ENCODE results near the gene APC2.

The APC2 gene

GRCh38 chr19:1482361-1483130 lies 32.6 kb downstream of the APC2 start:
- DNase-seq: no peak

- no peak for DNase-seq
Observed at GRCh38 chr19:1483131-1483978, 33.4 kb downstream of the APC2 start.

DNA sequence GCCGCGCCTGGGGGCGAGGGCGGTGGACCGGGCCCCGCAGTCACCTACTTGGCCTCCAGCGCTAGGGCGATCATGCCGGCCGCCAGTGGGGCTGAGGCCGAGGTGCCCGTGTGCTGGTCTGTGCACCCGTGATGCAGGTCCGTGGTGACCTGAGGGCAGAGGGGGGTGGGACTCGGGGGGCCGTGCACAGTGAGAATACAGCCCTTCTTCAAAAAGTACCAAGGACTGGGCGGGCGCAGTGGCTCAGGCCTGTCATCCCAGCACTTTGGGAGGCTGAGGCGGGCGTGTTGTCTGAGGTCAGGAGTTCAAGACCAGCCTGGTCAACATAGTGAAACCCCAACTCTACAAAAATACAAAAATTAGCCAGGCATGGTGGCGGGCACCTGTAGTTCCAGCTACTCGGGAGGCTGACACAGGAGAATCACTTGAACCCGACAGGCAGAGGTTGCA lies 34.1 kb downstream of the APC2 start:
- no peak for DNase-seq

- DNase-seq: no peak
Observed at GRCh38 chr19:1486720-1487575, 37.0 kb downstream of the APC2 start.

DNA sequence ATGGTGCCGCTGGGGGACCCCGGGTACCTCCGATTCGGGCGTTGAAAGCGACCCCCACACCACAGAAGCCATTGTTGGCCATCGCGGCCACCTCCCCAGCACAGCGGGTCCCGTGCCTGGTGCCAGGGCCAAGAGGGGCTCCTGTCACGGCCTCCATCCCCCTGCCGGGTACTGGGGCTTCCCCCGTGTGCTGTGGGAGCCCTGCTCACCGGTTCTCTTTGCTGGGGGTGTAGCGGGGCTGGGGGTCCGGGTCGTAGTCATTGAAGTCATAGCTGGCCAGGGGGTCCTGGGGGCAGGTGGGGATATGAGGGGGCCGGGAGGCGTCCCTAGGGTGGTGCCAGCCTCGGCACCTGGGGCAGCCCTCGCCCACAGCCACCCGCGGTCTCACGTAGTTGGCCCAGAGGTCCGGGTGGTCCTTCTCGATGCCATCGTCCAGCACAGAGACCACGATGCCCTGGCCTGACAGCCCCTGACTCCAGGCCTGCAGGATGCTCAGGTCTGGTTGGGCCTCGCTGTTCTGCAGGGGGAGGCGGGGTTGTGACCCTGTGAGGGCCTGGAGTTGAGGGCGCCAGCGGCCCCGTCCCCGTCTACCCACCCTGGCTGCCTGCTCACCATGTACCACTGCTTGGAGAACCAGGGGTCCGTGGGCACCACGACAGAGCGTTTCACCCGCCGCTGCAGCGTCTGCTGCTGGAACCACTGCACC lies 37.8 kb downstream of the APC2 start:
- DNase-seq: no peak

DNA sequence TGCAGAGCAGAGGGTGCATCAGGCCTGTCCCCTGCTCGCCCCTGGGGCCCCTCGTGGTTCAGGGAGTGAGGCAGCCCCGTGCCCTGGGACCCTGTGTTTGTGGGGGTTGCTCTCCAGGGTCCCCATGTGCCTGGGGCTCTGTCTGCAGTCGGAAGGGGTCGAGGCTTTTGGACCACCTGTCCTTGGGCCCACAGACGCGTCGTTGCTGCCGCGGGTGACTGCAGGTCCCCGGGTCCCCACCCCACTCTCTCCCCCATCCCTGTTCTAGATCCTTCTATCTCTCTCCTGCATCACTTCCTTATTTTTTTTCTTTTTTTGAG lies 38.3 kb downstream of the APC2 start:
- no peak for DNase-seq

DNA sequence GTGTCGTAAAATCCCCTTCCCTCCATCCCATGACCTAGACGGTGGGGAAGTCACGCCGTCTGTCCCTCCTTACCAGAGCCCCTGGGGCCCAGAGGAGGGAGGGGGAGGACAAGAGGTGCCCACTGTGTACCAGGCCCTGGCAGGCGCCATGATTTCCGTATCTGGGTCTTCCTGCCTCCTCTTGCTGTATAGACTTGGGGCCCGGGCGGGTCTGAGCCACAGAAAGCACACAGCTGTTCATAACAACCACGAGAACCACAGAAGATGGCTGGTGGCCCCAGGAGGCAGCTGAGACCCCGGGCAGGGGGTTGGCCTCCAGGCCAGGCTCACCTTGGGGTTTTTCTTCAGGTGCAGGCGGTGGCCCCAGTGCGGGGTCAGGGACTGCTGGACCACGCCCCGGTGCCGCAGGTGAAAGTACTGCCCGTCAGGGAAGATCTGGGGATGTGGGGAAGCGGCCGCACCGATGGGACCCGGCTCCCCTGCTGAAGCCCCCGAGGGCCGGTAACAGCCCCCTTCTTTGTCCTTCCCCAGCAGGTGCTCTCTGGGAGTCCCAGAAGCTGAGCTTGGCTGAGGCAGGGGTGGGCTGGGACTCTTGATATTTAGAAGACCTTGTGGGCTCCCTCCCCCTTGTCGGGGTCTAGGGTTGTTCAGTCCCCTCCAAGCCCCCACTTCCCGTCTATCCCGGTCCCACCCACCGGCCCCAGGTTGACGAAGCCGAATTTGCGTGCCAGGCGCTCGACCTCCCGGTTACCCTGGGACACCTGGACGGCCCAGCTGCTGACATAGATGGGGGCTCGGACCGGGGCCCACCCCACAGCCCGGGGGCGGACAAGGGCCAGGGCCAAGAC lies 39.8 kb downstream of the APC2 start:
- no peak for DNase-seq

DNA sequence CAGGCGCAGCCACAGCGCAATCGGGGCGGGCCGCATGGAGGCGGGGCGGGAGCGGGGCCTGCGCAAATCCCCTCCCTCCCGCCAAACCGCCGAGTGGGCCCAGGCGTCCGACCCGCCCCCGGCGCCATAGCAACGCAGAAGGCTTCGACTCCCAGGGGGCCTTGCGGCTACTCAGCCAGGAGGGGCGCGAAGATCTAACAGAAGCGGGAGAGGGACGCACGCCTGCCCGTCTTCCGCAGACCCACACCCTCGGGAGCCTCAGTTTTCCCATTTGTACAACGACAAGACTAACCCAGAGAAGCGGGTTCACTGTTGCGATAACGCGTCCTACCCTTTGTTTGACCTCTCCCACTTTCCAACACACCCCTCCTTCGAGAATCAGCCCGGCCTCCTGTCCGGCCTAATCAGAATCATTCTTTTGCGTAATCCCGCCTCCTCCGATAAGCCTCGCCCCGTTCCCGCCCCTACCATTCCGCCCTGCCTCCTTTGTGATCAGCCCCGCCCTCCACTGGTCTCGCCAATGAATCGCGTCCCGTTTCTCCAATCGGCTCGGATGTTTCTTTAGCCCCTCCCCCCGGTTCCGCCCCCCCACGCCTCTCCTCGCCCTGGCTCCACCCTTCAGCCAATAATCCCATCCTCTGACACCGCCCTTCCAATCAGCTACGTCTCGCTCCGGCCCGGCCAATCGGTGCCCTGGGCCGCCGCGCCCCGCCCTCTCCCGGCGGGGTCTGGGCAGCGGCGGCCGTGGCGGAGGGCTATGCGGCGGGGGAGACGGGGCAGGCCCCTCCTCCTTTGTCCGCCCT lies 40.6 kb downstream of the APC2 start, which contains the start of gene PCSK4:
Gene PCSK4 (minus strand): TSS at position 40 of the 803 bp plus-strand sequence. CDS start 4 bp downstream, at position 36.
- DNase-seq: peak; percentile 99

DNA sequence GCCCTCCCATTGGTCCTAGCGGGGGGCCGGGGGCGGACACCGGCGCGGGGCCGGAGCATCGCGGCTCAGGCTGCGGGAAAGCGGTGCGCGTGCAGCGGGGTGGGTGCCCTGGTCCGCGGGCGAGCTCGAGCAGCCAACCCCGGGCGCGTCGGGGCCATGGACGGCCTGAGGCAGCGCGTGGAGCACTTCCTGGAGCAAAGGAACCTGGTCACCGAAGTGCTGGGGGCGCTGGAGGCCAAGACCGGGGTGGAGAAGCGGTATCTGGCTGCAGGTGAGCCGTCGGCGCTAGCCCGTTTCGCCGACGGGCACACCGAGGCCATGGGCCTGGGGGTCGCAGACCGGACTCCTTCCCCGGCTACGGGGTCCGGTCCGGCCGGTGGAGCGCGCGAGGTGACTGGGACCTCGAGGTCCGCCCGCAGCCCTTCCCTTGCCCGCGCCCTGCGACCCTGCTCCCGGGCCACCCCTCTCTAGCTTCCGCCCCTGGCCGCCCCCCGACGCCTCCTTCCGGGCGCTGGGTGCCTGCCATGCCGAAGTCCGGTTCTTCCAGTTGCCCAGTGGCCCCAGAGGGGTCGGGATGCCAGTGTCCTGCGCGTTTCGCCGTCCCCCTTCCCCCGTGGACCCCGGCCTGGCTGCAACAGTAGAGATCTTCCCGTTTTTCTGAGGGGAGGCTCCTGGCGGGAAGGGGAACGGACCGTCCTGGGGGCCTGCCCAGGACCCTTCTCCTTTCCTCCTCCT lies 41.4 kb downstream of the APC2 start, which contains the start of gene REEP6:
Gene REEP6 (plus strand): TSS at position 68 of the 735 bp plus-strand sequence. CDS start 89 bp downstream, at position 157.
- no peak for DNase-seq

GRCh38 chr19:1491849-1492170 lies 41.9 kb downstream of the APC2 start:
- no peak for DNase-seq

DNA sequence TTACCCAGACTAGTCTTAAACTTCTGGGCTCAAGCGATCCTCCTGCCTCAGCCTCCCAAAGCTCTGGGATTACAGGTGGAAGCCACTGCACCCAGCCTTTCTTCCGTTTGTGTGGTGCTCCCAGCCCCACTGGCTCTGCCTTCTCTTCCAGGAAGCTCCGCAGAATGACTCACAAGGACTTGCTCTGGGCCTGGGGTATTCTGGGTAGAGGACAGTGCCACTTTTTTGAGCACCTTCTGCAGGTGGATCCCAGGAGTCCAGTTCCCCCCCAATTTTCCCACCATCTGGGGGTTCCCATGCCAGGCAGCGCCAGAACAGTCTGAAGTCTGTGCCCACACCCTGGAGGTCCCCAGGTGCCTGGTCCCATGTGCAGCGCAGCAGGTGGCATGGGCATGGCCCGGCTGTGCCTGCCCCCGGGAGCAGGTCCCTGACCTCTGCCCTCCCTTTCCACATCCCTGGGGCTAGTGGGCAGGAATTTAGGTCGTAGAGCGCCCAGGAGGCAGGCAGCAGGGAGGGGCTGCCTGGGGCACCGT lies 42.6 kb downstream of the APC2 start:
- no peak for DNase-seq

DNA sequence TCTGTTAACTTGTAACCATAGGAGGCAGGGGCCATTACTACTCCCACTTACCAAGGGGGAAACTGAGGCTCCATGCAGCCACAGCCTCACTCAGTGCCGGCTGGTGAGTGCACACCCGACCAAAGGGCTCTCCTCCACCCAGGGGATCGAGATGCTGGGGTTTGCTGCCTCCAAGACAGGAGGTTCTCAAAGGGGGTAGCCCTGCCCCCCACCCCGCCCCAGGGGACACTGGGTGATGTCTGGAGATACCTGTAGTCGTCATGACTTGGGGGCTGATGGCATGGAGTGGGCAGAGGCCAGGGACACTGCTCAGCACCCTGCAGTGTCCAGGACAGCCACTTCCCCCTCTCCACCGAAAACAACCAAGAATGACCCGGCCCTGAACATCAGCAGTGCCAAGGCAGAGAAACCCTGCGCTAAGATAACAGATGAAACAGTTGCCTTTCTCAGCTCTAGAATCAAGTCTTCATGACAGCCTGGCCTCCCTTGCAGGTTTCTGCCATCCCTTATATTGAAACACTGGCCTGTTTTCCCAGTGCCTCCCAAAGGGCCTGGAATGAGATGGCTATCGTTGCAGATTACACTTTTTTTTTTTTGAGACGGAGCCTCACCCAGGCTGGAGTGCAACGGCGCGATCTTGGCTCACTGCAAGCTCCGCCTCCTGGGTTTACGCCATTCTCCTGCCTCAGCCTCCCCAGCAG lies 44.3 kb downstream of the APC2 start:
- no peak for DNase-seq

GRCh38 chr19:1495051-1495798 lies 45.3 kb downstream of the APC2 start:
- no peak for DNase-seq

DNA sequence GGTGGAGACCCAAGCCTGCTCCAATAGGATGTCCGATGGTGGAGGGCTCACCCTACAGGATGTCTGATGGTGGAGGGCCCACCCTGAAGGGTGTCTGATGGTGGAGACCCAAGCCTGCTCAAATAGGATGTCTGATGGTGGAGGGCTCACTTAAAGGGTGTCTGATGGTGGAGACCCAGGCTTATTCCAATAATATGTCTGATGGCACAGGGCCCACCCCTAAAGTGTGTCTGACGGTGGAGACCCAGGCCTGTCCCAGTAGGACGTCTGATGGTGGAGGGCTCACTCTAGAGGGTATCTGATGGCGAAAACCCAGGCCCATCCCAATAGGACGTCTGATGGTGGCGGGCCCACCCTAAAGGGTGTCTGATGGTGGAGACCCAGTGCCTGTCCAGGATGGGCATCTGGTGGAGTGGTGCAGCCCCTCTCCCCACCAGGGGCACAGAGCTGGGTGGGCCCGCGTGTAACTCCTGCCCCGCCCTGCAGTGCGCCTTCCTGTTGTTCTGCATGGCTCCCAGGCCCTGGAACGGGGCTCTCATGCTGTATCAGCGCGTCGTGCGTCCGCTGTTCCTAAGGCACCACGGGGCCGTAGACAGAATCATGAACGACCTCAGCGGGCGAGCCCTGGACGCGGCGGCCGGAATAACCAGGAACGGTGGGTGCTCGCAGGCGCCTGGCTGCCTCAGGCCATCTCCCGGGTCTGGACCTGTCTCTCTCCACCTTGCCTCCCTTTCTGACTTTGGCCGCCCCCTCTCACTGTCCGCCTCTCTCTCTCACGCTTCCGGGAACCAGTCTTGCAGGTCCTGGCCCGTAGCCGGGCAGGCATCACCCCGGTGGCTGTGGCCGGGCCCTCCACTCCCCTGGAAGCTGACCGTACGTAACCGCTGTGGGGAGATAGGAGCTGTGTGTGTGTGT lies 46.1 kb downstream of the APC2 start:
- no peak for DNase-seq

GRCh38 chr19:1496714-1497577 lies 47.0 kb downstream of the APC2 start:
- DNase-seq: no peak
